Activated CD8-positive, alpha-beta memory T cell treated with anti-CD3 and anti-CD28 coated beads for 24 hours (primary cell): ENCODE results near the gene PNO1.
A peak's percentile ranks its signal among the peaks of the same experiment; 100 is the strongest.
"Not testable (repeated sequence)": the region's sequence is repeated elsewhere in the genome, so short reads cannot be mapped to it uniquely, and the experiment has no call there.

Experiments used
- DNase-seq: peaks from one replicate; pipeline ENCODE4 v3.0.0-alpha.2; 2020

The PNO1 gene

GRCh38 chr2:68158134-68158447, 403 bp downstream of the PNO1 start:
- no peak for DNase-seq

DNA sequence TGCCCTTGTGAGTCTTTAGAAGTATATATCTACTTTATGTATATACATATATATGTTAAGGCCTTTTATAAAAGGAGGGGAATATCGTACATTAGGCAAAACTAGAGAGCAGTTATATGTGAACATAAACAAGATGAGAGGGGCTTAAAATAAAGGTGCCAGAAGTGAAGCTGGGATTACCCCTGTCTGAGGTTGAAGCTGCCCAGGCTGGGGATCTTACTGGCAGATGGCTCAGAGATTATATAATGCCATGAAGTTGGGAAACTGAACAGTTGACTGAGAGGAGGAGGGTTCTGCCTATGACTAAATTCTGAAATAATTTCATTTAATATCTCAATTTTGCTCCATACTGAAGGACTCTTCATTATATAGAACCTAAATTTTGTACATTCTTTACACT, 6.0 kb downstream of the PNO1 start:
- DNase-seq = no peak

DNA sequence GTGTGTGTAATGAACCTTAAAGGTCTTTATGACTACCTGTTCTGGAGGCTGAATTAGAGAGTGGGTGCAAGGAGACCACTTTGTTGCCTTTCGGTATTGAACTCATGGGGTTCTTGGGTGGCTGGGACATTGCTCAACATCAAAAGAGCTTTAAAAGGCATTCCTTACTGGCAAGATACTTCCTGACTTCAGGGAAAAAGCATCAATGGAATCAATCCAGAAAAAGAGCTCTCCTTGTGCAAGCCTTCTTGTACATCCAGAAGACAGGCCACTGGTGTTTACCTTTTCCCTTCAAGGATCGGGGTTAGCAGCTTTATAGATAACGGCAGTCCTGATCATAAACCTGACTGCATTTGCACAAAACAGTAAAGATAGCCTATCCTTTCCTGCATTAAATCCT, 9.5 kb downstream of the PNO1 start:
- no peak for DNase-seq

DNA sequence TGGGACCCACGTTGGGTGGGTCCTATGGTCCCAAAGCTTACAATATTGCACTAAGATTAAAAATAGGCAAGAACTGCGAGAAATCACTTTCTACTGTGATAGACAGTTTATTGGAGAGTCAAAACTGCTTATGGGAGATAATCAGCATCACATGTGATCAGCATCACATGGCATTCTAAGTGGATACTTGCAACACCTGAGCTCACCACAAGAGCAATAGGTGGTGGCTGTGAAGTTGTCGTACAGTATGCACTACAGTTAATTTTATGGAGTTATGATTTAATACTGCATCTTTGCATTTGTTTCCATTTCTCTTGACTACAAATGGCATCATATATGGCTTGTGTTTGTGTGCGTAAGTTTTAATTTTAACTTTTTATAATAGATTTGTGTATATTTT, 11.6 kb downstream of the PNO1 start:
- DNase-seq = no peak

- DNase-seq = no peak
Observed at GRCh38 chr2:68171146-68171545, 13.5 kb downstream of the PNO1 start.

DNA sequence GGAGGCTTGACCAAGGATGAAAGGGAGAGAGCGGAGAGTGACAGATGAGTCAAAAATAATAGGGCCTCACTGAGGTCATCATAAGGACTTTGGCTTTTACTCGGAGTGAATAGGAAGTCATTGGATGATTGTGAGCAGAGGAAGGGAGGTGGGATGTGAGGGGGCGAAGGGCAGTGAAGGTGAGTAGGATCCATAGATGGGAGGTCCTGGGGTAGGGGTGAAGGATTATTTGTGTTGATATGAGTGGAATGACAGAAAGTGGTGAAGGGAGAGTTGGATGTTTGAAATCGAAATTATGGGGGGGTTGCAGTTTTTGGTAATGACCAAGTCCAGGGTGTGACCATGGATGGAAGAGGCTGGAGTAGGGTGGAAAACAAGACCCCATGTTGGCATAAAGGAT, 14.0 kb downstream of the PNO1 start:
- DNase-seq = no peak

GRCh38 chr2:68172521-68172920, 14.8 kb downstream of the PNO1 start:
- no peak for DNase-seq

- no peak for DNase-seq
Observed at GRCh38 chr2:68172990-68173700, 15.5 kb downstream of the PNO1 start.

DNA sequence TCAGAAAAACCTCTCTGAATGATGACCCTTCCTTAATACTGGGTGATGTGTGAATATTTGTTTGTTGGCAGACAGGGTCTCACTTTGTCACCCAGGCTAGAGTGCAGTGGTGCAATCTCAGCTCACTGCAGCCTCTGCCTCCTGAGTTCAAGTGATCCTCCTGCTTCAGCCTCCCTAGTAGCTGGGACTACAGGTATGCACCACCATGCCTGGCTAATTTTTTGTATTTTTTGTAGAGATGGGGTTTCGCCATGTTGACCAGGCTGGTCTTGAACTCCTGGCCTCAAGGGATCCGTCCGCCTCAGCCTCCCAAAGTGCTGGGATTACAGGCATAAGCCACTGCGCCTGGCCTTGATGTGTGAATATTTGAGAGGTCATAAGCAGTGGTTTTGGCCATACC, 17.5 kb downstream of the PNO1 start:
- DNase-seq = not testable (repeated sequence)

GRCh38 chr2:68176657-68177056, 19.0 kb downstream of the PNO1 start:
- no peak for DNase-seq

- DNase-seq = no peak
Observed at GRCh38 chr2:68177541-68177940, 19.9 kb downstream of the PNO1 start.

GRCh38 chr2:68178432-68178831, 20.7 kb downstream of the PNO1 start:
- no peak for DNase-seq

DNA sequence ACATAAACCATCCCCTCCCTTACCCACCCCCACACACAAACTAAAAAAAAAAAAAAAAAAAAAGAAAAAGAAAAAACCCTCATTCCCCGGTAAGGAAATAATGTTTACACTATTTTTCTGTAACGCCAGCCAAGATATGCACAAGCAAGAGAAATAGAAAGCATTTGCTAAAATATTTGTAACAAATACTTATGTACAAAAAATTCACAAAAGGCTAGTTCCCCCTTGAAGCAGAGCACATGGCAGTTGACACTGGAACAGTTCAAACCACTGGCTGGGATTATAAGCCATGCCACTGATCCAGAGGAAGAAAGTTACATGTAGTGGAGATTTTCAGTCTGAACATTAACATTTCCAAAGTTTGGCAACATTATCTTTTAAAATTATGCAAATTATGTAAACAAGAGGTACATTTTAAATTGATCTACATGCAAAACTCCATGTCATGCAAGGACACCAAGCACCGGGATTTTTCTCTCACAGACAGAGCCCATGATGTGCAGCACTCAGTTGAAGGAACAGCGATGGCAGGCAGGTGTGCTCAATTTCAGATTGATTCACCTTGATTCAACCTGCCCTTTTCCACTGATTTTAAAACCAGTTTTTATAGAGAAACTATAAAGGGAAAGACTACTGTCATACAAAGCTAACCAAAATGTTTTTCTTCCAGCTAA, 21.4 kb downstream of the PNO1 start:
- DNase-seq = no peak

GRCh38 chr2:68182902-68183301, 25.2 kb downstream of the PNO1 start:
- DNase-seq = no peak

GRCh38 chr2:68185541-68186164, 28.0 kb downstream of the PNO1 start:
- DNase-seq = peak; percentile 76

DNA sequence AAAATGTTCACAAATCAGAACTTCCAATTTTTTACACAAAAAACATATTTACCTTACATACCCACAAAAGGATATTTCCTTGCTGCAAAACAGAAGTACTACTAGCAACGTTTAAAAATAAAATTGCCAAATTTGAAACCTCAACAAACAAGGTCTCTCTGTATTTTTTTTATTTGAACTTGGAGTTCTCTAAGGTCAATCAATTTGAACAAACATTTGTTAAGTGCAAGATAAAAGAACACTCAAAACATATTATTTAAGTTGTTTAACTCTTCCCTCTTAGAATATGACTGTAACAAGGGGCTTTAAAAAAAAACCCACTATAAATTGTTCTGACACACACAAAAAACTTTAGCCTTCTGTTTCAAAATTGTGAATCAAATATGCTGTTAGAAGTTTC, 29.6 kb downstream of the PNO1 start:
- no peak for DNase-seq

GRCh38 chr2:68188831-68189230, 31.1 kb downstream of the PNO1 start:
- DNase-seq = no peak

GRCh38 chr2:68189991-68190784, 32.5 kb downstream of the PNO1 start:
- DNase-seq = no peak

- DNase-seq = no peak
Observed at GRCh38 chr2:68190991-68191731, 33.5 kb downstream of the PNO1 start.

DNA sequence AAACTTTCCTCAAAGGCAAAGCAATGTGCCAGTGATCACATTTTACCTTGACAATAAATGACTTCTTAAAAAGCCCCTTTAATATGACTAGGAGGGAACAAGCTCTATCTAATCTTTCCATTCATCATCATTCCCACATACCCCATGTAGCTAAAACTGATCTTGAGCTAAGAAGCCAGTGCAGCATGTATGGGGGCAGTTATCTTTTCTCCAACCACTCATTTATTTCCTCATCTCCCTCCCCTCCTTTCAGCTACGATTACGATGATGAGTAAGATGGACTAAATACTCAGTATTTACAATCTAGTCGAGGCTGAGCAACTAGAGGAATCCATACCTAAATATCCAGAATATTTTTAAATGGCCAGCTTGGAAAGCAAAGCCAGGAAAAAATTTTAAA, 35.5 kb downstream of the PNO1 start:
- DNase-seq = no peak

DNA sequence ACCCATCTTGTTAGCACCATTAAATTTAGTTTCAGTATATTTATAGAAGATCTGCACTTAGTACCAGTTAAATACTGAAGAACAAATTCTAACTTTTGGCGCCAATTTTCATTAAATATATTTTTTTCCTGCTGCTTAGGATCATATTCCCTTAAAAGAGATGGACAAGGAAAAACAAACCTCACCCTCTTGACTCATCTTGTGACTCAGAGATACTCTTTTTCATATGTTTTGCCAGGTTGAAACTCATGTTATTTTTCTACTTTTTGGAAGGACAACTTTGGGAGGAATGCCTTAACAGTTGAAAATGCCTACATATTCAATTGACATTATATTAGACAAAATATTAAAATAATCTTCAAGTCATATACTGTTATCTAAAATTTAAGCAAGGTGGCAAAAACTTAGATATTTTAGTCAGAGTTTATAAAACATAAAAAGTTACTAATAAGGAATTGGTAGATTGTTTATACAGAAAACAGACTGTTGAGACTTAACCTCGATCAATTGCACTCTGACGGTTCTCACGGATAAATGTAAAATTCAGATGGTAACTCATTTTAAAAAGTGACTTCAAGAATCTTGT, 36.2 kb downstream of the PNO1 start:
- DNase-seq = no peak

- no peak for DNase-seq
Observed at GRCh38 chr2:68195096-68195495, 37.4 kb downstream of the PNO1 start.
